Ishikawa (cell line): ENCODE measurements around the gene NUP50.

Experiments
- EP300 ChIP-seq: IDR thresholded peaks from 2 replicates; pipeline ENCODE4 v1.6.1; 2012; ENCODE audit warnings: borderline replicate concordance
- REST ChIP-seq: IDR thresholded peaks from 2 replicates; pipeline ENCODE4 v1.6.1; 2012; ENCODE audit warnings: low read depth, mild to moderate bottlenecking
- TAF1 ChIP-seq: IDR thresholded peaks from 2 replicates; pipeline ENCODE4 v1.6.1; 2012; ENCODE audit warnings: low read depth, mild to moderate bottlenecking
- ZBTB7A ChIP-seq: IDR thresholded peaks from 2 replicates; pipeline ENCODE4 v1.6.1; 2012; ENCODE audit warnings: low read depth

DNA sequence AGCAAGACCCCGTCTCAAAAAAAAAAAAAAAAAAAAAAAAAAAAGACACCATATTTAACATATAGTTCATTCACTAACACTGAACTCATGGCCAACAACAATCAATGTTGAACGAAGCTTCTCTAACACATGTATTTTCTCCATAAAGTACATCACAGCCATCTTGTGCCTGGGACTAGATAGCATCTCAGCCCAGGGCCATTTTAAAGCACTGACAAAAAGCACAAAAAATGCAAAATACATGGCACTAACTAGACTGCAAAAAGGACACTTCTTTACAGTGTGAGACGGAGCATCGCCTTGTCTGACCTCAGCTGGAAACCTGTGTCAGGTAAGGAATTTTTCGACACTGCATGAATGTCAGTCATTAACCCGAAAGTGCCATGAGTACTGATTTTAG is 53.6 kb downstream of the NUP50 start:
- no peak for TF ChIP-seq TAF1
- no peak for TF ChIP-seq ZBTB7A
- TF ChIP-seq REST, result no peak
- no peak for TF ChIP-seq EP300
